Measurements from ENCODE around the gene ACP4. TPM values are rescaled to one million over a fixed set of nuclear protein-coding genes. Genes with fewer than 3 reads are reported as not detected.

ACP4 gene
- total RNA-seq, 2 donors from 2014 or later: not detected

- TF ChIP-seq CTCF (IDR thresholded peaks at IDR 0.05) (no peak), POLR2A (IDR thresholded peaks at IDR 0.05) (no peak)
- Histone ChIP-seq H3K4me3 (no peak overlapping the region), H3K36me3 (replicated peaks in 1 of 2; ENCODE audit: insufficient read depth in 1 of 2, low read depth in 2 of 2) (peaks cover 0 to 9% of the 10 kb centered on the region in 2 donors), H3K4me1 (peaks cover 5% of the 10 kb centered on the region), H3K27me3 (no peaks in the 10 kb centered on the region), H3K27ac (no peak overlapping the region), H3K9me3 (no peaks in the 10 kb centered on the region)
- intact Hi-C loops (cut with DNase I): no loop called here
- no peak for DNase-seq
- WGBS, 2 donors: 93 to 99% methylated on average over 4 to 6 of the region's 9 CpGs
- ATAC-seq: no peak
Observed at GRCh38 chr19:50796128-50796633, 6.0 kb downstream of the ACP4 start.

- intact Hi-C loops (cut with DNase I): no loop called here
- DNase-seq: no peak
- Histone ChIP-seq H3K4me1 (peaks cover 5% of the 10 kb centered on the region), H3K27ac (no peak overlapping the region), H3K4me3 (no peak overlapping the region), H3K9me3 (no peaks in the 10 kb centered on the region), H3K36me3 (replicated peaks in 1 of 2; ENCODE audit: insufficient read depth in 1 of 2, low read depth in 2 of 2) (peaks cover 0 to 11% of the 10 kb centered on the region in 2 donors), H3K27me3 (no peaks in the 10 kb centered on the region)
- ATAC-seq: no peak
- 93 to 95% methylated on average over 3 to 8 of the region's 8 CpGs for WGBS, 2 donors
- TF ChIP-seq CTCF (IDR thresholded peaks at IDR 0.05) (no peak), POLR2A (IDR thresholded peaks at IDR 0.05) (no peak)
Observed at GRCh38 chr19:50796634-50797428, 6.6 kb downstream of the ACP4 start.

GRCh38 chr19:50797429-50797780, 7.2 kb downstream of the ACP4 start:
- Histone ChIP-seq H3K4me3 (no peak overlapping the region), H3K9me3 (no peaks in the 10 kb centered on the region), H3K36me3 (replicated peaks in 1 of 2; ENCODE audit: insufficient read depth in 1 of 2, low read depth in 2 of 2) (peaks cover 0 to 11% of the 10 kb centered on the region in 2 donors), H3K4me1 (peaks cover 10% of the 10 kb centered on the region), H3K27me3 (no peaks in the 10 kb centered on the region), H3K27ac (no peak overlapping the region)
- ATAC-seq (no peak), DNase-seq (no peak)
- intact Hi-C loops (cut with DNase I): no loop called here
- WGBS, 2 donors: 81 to 95% methylated on average over 6 to 7 of the region's 7 CpGs
- TF ChIP-seq CTCF (IDR thresholded peaks at IDR 0.05) (no peak), POLR2A (IDR thresholded peaks at IDR 0.05) (no peak)

- WGBS, 2 donors: 76 to 84% methylated on average over 6 to 12 of the region's 18 CpGs
- no peak for DNase-seq
- no peak for TF ChIP-seq POLR2A (IDR thresholded peaks at IDR 0.05)
- no peak for TF ChIP-seq CTCF (IDR thresholded peaks at IDR 0.05)
- ATAC-seq: no peak
- H3K4me1 ChIP-seq: peaks cover 16% of the 10 kb centered on the region
- no peaks in the 10 kb centered on the region for H3K9me3 ChIP-seq
- intact Hi-C loops (cut with DNase I): no loop called here
- H3K27me3 ChIP-seq: no peaks in the 10 kb centered on the region
- H3K27ac ChIP-seq: no peak overlapping the region
- peaks cover 0 to 11% of the 10 kb centered on the region in 2 donors for H3K36me3 ChIP-seq (replicated peaks in 1 of 2; ENCODE audit: insufficient read depth in 1 of 2, low read depth in 2 of 2)
- no peak overlapping the region for H3K4me3 ChIP-seq
Observed at GRCh38 chr19:50797781-50798658, 7.8 kb downstream of the ACP4 start.
